Breast epithelium (tissue), 3 donors: ENCODE results near the gene C16orf82.

Source experiments
- CTCF ChIP-seq, 3 donors: fragments of 450-650 bp; IDR thresholded peaks; one replicate each; pipeline ENCODE4 v1.5.1; 2016 to 2017; ENCODE audit warnings: antibody characterized with exemption in 3 of 3, mild to moderate bottlenecking in 3 of 3, moderate library complexity in 3 of 3
- POLR2A ChIP-seq: fragments of 450-650 bp; IDR thresholded peaks from one replicate; pipeline ENCODE4 v1.6.1; 2016; ENCODE audit warnings: antibody characterized with exemption, mild to moderate bottlenecking, moderate library complexity

- no peak for TF ChIP-seq CTCF (IDR thresholded peaks at IDR 0.05)
- TF ChIP-seq POLR2A, result no peak
Measured at GRCh38 chr16:27102701-27103575, 36.2 kb downstream of the C16orf82 start.
